Prostate gland (tissue), 2 donors: Measurements from ENCODE around the gene CST8.

ENCODE experiments used
- POLR2A ChIP-seq: fragments of 450-650 bp; IDR thresholded peaks from one replicate; pipeline ENCODE4 v1.6.1; 2016; ENCODE audit warnings: antibody characterized with exemption, mild to moderate bottlenecking
- POLR2AphosphoS5 ChIP-seq: sonication (generic); formaldehyde crosslinking; IDR thresholded peaks from one replicate; pipeline ENCODE4 v1.6.1; 2017; ENCODE audit warnings: antibody characterized with exemption
- TF ChIP-seq, protein P1 (sequence below), 4 experiments: fragments of 200-600 bp in 2 of 4; fragments of 450-650 bp in 2 of 4; sonication (generic) in 2 of 4; IDR thresholded peaks; 1 replicate in 3 of 4; 2 replicates in 1 of 4; pipeline ENCODE4 v1.5.1; 2016 to 2019; ENCODE audit warnings: antibody characterized with exemption in 4 of 4, mild to moderate bottlenecking in 2 of 4, moderate library complexity in 2 of 4

DNA sequence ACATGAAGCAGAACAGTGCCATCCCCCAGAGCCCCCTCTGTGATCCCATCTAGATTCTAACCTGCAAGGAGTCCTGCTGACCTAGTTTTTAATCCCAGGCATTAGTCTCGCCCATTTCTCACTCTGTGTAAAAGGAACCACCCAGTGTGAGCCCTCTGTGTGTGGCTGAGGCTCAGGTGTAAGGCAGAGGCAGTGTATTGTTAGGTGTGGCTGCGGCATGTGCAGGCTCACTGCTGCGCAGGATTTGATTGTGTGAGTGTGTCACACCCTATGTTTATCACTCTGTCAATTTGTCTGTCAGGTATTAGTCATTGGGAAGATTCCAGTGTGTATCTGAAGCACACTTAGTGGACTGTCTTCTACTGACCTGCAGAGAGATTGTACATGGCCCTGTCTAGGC is 13.7 kb upstream of the CST8 start:
- TF ChIP-seq, protein P1, sequence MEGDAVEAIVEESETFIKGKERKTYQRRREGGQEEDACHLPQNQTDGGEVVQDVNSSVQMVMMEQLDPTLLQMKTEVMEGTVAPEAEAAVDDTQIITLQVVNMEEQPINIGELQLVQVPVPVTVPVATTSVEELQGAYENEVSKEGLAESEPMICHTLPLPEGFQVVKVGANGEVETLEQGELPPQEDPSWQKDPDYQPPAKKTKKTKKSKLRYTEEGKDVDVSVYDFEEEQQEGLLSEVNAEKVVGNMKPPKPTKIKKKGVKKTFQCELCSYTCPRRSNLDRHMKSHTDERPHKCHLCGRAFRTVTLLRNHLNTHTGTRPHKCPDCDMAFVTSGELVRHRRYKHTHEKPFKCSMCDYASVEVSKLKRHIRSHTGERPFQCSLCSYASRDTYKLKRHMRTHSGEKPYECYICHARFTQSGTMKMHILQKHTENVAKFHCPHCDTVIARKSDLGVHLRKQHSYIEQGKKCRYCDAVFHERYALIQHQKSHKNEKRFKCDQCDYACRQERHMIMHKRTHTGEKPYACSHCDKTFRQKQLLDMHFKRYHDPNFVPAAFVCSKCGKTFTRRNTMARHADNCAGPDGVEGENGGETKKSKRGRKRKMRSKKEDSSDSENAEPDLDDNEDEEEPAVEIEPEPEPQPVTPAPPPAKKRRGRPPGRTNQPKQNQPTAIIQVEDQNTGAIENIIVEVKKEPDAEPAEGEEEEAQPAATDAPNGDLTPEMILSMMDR (IDR thresholded peaks at IDR 0.05), result no peak
- no peak for TF ChIP-seq POLR2AphosphoS5
- TF ChIP-seq POLR2A, result no peak
